ENCODE measurements around the gene PGAM2.

The PGAM2 gene

GRCh38 chr7:44066494-44067063 lies 1.2 kb upstream of the PGAM2 start:
- Histone ChIP-seq H3K9ac (ENCODE audit: low read length) (no peak overlapping the region), H3K4me3 (ENCODE audit: low read length) (no peak overlapping the region), H3K27me3 (ENCODE audit: control insufficient read depth, insufficient read depth, low read length) (peaks cover 13% of the 10 kb centered on the region), H3K9me3 (ENCODE audit: control insufficient read depth, low read length) (no peaks in the 10 kb centered on the region), H3K4me1 (ENCODE audit: control insufficient read depth, insufficient read depth, low read length) (peaks cover 20% of the 10 kb centered on the region), H3K36me3 (ENCODE audit: control insufficient read depth, insufficient read depth, low read length) (peaks cover 5% of the 10 kb centered on the region)

- Histone ChIP-seq H3K4me1 (ENCODE audit: control insufficient read depth, insufficient read depth, low read length) (peaks cover 15% of the 10 kb centered on the region), H3K9ac (ENCODE audit: low read length) (no peak overlapping the region), H3K4me3 (ENCODE audit: low read length) (no peak overlapping the region)
Measured at GRCh38 chr7:44066111-44066460, 719 bp upstream of the PGAM2 start.

GRCh38 chr7:44064791-44065430 lies 456 bp downstream of the PGAM2 start:
- Histone ChIP-seq H3K4me1 (ENCODE audit: control insufficient read depth, insufficient read depth, low read length) (peaks cover 12% of the 10 kb centered on the region), H3K4me3 (ENCODE audit: low read length) (no peak overlapping the region), H3K9ac (ENCODE audit: low read length) (no peak overlapping the region), H3K36me3 (ENCODE audit: control insufficient read depth, insufficient read depth, low read length) (peaks cover 5% of the 10 kb centered on the region), H3K27me3 (ENCODE audit: control insufficient read depth, insufficient read depth, low read length) (peaks cover 13% of the 10 kb centered on the region), H3K9me3 (ENCODE audit: control insufficient read depth, low read length) (no peaks in the 10 kb centered on the region)

More at GRCh38 chr7:44066111-44066460, 719 bp upstream of the PGAM2 start:
- H3K36me3 ChIP-seq (ENCODE audit: control insufficient read depth, insufficient read depth, low read length) = peaks cover 5% of the 10 kb centered on the region
- peaks cover 13% of the 10 kb centered on the region for H3K27me3 ChIP-seq (ENCODE audit: control insufficient read depth, insufficient read depth, low read length)
- H3K9me3 ChIP-seq (ENCODE audit: control insufficient read depth, low read length) = no peaks in the 10 kb centered on the region

- Histone ChIP-seq H3K4me3 (ENCODE audit: low read length) (no peak overlapping the region), H3K4me1 (ENCODE audit: control insufficient read depth, insufficient read depth, low read length) (peaks cover 12% of the 10 kb centered on the region), H3K9me3 (ENCODE audit: control insufficient read depth, low read length) (no peaks in the 10 kb centered on the region), H3K36me3 (ENCODE audit: control insufficient read depth, insufficient read depth, low read length) (peaks cover 9% of the 10 kb centered on the region), H3K9ac (ENCODE audit: low read length) (no peak overlapping the region), H3K27me3 (ENCODE audit: control insufficient read depth, insufficient read depth, low read length) (peaks cover 13% of the 10 kb centered on the region)
Measured at GRCh38 chr7:44063894-44064651, 1.3 kb downstream of the PGAM2 start.

GRCh38 chr7:44063547-44063893 lies 1.8 kb downstream of the PGAM2 start:
- H3K4me3 ChIP-seq (ENCODE audit: low read length) = no peak overlapping the region
- no peaks in the 10 kb centered on the region for H3K9me3 ChIP-seq (ENCODE audit: control insufficient read depth, low read length)
- peaks cover 13% of the 10 kb centered on the region for H3K27me3 ChIP-seq (ENCODE audit: control insufficient read depth, insufficient read depth, low read length)
- H3K36me3 ChIP-seq (ENCODE audit: control insufficient read depth, insufficient read depth, low read length) = peaks cover 11% of the 10 kb centered on the region
- H3K9ac ChIP-seq (ENCODE audit: low read length) = no peak overlapping the region
- H3K4me1 ChIP-seq (ENCODE audit: control insufficient read depth, insufficient read depth, low read length) = peaks cover 12% of the 10 kb centered on the region

- no peaks in the 10 kb centered on the region for H3K9me3 ChIP-seq (ENCODE audit: control insufficient read depth, low read length)
- peaks cover 11% of the 10 kb centered on the region for H3K36me3 ChIP-seq (ENCODE audit: control insufficient read depth, insufficient read depth, low read length)
- H3K27me3 ChIP-seq (ENCODE audit: control insufficient read depth, insufficient read depth, low read length) = peaks cover 13% of the 10 kb centered on the region
- peaks cover 15% of the 10 kb centered on the region for H3K4me1 ChIP-seq (ENCODE audit: control insufficient read depth, insufficient read depth, low read length)
- H3K9ac ChIP-seq (ENCODE audit: low read length) = no peak overlapping the region
- H3K4me3 ChIP-seq (ENCODE audit: low read length) = no peak overlapping the region
Measured at GRCh38 chr7:44062903-44063295, 2.5 kb downstream of the PGAM2 start.

- Histone ChIP-seq H3K9ac (ENCODE audit: low read length) (no peak overlapping the region), H3K4me1 (ENCODE audit: control insufficient read depth, insufficient read depth, low read length) (peaks cover 16% of the 10 kb centered on the region), H3K36me3 (ENCODE audit: control insufficient read depth, insufficient read depth, low read length) (peaks cover 11% of the 10 kb centered on the region), H3K4me3 (ENCODE audit: low read length) (no peak overlapping the region), H3K27me3 (ENCODE audit: control insufficient read depth, insufficient read depth, low read length) (peaks cover 13% of the 10 kb centered on the region), H3K9me3 (ENCODE audit: control insufficient read depth, low read length) (no peaks in the 10 kb centered on the region)
Measured at GRCh38 chr7:44062180-44062902, 3.0 kb downstream of the PGAM2 start.

GRCh38 chr7:44061645-44062179 lies 3.7 kb downstream of the PGAM2 start:
- Histone ChIP-seq H3K9me3 (ENCODE audit: control insufficient read depth, low read length) (no peaks in the 10 kb centered on the region), H3K27me3 (ENCODE audit: control insufficient read depth, insufficient read depth, low read length) (peaks cover 13% of the 10 kb centered on the region), H3K36me3 (ENCODE audit: control insufficient read depth, insufficient read depth, low read length) (peaks cover 17% of the 10 kb centered on the region), H3K4me3 (ENCODE audit: low read length) (no peak overlapping the region), H3K9ac (ENCODE audit: low read length) (no peak overlapping the region), H3K4me1 (ENCODE audit: control insufficient read depth, insufficient read depth, low read length) (peaks cover 16% of the 10 kb centered on the region)

- H3K36me3 ChIP-seq (ENCODE audit: control insufficient read depth, insufficient read depth, low read length) = peaks cover 19% of the 10 kb centered on the region
- H3K4me3 ChIP-seq (ENCODE audit: low read length) = no peak overlapping the region
Measured at GRCh38 chr7:44060948-44061644, 4.3 kb downstream of the PGAM2 start.

GRCh38 chr7:44060091-44060947 lies 5.0 kb downstream of the PGAM2 start:
- Histone ChIP-seq H3K4me3 (ENCODE audit: low read length) (no peak overlapping the region), H3K4me1 (ENCODE audit: control insufficient read depth, insufficient read depth, low read length) (peaks cover 11% of the 10 kb centered on the region), H3K9ac (ENCODE audit: low read length) (no peak overlapping the region), H3K36me3 (ENCODE audit: control insufficient read depth, insufficient read depth, low read length) (peaks cover 19% of the 10 kb centered on the region), H3K27me3 (ENCODE audit: control insufficient read depth, insufficient read depth, low read length) (peaks cover 8% of the 10 kb centered on the region), H3K9me3 (ENCODE audit: control insufficient read depth, low read length) (no peaks in the 10 kb centered on the region)

More at GRCh38 chr7:44060948-44061644, 4.3 kb downstream of the PGAM2 start:
- H3K4me1 ChIP-seq (ENCODE audit: control insufficient read depth, insufficient read depth, low read length) = peaks cover 16% of the 10 kb centered on the region
- peaks cover 13% of the 10 kb centered on the region for H3K27me3 ChIP-seq (ENCODE audit: control insufficient read depth, insufficient read depth, low read length)
- H3K9ac ChIP-seq (ENCODE audit: low read length) = no peak overlapping the region
- no peaks in the 10 kb centered on the region for H3K9me3 ChIP-seq (ENCODE audit: control insufficient read depth, low read length)

Data from mucosa of stomach (tissue), 1 donor.